GM21526 (cell line): Measurements from ENCODE around the gene KLLN.
"Not testable (repeated sequence)": the region's sequence is repeated elsewhere in the genome, so short reads cannot be mapped to it uniquely, and the experiment has no call there.

ENCODE experiments used
- ATAC-seq: cut with Tn5 transposase; IDR thresholded peaks from one replicate; pipeline ENCODE4 v1.9.1; 2021; ENCODE audit warnings: moderate library complexity; ENCODE audit not compliant: unreplicated experiment, low FRiP score

The KLLN gene

DNA sequence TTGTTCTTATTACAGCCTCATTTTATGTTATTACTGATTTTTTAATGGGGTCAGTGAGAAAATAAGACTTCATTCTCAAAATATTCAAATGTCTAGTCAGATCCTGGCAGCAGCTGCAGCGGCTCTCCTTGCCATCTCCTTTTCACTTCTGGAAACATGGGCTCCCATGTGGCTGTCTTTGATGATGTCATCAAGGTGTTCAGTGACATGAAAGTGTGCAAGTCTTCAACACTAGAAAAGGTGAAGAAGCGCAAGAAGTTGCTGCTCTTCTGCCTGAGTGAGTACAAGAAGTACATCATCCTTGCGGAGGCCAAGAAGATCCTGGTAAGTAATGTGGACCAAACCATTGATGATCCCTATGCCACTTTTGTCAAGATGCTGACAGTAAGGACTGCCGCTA is 19.6 kb downstream of the KLLN start:
- no peak for ATAC-seq

DNA sequence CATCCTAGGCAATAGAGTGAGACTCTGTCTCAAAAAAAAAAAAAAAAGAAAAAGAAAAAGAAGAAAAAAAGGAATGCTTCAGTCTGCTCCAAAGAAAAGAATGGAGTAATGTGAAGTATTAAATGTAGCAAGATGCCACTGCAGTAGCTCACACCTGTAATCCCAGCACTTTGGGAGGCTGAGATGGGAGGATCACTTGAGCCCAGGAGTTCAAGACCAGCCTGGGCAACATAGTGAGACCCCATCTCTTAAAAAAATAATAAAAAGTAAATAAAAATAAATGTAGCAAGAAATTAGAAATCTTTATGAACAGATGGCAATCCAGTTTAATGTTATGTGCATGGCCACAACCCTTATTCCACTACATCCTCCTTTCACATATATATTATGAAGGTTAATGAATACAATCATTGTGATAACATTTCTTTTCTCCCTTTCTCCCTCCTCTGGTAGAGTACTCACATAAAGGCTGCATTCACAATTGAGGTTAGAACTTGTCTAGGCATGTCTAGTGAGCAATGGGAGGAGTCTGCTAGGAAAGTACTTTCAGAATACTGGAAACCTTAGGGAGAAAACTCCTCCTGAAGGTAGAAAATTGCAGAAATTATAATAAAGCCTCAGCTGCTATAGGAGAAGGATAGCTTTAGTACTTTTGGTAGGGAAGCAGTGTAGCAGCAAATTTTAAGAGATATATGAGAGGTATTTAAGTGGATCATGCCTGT is 20.4 kb downstream of the KLLN start:
- no peak for ATAC-seq

DNA sequence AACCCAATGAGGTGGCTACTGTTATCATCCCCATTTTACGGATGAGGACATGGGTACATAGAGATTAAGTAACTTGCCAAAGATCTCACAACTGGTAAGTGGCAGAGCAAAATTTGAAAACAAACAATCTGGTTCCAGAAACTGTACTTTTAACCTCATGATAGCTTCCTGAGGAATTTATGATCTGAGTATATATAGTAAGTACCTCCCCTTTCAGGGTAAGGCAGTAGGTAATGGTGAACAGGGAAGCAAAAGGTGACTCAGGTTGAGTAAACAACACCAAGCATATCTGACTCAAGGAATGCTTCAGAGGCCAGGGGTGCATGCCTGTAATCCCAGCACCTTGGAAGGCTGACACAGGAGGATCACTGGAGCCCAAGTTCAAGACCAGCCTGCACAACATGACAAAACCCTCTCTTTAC is 21.1 kb downstream of the KLLN start:
- ATAC-seq = no peak

DNA sequence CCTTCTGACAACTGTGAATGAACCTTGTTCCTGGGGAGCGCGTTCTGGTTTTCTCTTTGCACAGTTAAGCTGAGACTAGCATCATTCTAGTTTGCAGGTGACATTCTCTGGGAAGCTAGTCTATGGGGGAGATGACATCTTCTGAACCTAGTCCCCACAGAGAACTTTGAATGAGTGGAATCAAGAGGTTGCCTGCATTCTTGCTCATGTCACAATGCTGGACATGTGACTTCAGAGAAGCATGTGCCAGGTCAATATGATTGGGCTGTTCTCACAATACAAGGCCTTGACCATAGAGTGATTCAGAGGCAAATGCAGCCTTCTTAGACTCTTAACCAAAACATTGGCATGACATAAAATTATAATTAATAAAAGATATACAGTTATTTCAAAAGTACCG is 22.1 kb downstream of the KLLN start:
- no peak for ATAC-seq

DNA sequence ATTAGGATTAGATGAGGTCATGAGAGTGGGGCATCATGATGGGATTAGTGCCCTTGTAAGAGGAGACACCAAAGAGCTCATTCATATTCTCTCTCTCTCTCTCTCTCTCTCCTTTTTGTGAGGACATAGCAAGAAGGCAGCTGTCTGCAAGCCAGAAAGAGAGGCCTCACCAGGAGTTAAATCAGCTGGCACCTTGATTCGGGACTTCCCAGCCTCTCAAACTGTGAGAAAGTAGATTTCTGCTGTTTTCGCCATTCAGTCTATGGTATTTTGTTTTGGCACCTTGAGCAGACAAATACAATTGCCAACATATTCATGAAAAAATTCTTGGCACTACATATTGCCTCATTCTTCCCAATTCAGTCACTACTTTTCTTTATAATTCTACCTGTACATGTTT is 24.7 kb downstream of the KLLN start:
- ATAC-seq = no peak

DNA sequence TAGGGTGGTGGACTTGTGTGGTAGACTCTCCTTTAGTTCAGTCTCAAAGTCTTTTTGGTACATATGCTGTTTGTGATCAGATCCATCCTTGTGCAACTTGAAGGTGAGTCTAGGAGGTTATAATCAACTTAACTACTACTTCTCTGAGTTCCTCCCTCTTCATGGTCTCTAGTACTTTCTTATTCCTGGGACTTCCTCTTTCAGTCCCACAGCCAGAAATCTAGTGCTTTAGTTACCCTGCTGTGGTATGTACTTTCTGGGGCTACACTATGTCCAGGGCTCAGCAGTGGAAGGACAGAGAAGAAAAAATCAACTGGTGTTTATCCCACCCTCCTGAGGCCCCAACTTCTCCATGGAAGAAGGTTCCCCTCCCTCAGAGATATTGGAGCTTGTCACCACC is 25.9 kb downstream of the KLLN start:
- no peak for ATAC-seq

DNA sequence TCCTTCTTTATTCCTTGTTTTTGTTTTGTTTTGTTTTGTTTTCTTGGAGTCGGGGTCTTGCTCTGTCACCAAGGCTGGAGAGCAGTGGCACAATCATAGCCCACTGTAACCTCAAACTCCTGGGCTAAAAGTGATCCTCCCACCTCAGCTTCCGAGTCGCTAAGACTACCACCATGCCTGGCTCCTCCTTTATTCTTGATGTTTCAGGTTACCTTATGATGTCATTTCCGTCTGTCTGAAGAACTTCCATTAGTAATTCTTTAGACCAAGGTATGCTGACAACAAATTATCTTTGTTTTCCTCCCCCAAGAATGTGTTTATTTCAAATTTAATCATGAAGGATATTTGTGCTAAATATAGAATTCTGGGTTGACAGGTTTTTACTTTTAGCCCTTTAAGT is 27.2 kb downstream of the KLLN start:
- ATAC-seq = no peak

DNA sequence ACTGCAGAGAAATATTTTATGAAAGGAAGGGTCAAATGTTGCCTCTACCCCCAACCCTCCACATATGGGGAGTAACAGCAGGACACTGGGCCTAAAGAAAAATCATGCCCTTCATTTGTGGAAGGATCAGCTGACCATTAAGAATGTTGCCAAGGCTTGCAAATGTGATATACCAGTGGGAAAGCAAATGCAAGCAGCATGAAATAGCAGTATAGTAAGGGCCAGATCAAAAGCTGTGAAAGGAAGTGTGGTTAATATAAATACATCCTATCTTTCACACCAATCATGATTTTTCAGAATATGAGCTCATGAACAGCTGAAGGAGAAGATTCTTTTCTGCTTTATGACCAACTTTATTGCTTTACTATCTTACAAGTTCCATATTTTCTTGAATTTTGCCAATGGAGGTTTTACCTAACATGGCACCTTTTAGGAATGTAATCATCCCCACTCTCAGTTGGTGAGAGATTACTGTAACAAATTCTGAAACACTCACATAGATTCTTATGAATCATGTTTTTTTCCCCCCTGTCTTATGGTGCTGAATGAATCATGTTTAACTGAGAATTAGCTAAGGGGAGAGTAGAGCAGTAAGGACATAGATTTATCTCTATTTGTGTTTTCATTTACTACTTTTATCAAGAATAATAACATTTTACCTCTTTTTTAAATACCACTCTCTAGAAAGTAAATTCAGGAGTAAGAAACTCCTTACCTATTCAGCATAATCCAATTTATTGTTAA is 33.2 kb downstream of the KLLN start:
- ATAC-seq = no peak

DNA sequence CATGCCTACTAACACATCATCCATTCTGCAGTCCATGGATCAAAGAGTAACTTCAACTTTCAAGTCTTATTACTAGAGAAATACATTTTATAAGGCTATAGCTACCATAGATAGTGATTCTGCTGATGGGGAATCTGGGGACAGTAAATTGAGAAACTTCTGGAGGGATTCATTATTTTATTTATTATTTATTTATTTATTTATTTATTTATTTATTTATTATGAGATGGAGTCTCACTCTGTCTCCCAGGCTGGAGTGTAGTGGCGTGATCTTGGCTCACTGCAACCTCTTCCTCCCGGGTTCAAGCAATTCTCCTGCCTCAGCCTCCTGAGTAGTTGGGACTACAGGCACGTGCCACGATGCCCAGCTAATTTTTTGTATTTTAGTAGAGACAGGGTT is 34.3 kb downstream of the KLLN start:
- not testable (repeated sequence) for ATAC-seq

DNA sequence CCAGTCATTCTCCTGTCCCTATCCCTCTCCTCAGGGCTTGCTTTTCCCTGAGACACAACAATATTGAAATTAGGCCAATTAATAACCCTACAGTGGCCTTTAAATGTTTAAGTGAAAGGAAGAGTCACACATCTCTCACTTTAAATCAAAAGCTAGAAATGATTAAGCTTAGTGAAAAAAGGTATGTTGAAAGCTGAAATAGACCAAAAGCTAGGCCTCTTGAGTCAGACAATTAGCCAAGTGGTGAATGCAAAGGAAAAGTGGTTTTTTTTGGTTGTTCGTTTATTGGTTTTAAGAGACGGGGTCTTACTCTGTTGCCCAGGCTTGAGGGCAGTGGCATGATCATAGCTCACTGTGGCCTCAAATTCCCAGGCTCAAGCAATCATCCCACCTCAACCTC is 35.7 kb downstream of the KLLN start:
- no peak for ATAC-seq

DNA sequence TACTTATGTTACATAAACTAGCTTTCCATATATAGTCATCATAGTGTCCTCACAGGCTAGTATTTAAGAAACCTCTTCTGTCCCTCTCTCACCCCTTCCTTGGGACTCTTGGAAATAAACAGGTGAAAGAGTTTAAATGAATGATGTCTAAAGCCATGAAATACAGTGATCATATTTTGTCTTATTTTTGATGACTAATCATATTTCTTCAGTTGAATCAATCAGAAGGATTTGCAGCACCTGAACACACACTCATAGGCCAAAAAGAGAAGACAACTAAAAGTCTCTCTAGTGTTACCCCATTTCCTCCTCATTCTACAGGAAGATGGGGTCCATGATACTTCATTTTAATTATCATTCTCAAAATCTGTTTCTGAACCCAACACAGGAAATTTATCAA is 36.7 kb downstream of the KLLN start:
- no peak for ATAC-seq

DNA sequence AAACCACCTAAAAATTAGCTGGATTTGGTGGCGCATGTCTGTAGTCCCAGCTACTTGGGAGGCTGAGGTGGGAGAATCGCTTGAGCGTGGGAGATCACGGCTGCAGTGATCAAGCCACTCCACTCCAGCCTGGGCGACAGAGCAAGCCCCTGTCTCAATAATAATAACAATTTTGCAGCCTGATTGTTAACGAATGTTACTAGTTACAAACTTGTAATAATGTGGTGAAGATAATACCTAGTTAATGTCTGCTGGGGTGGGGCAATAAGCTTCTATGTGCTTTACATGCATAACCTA is 44.1 kb downstream of the KLLN start:
- ATAC-seq = no peak

DNA sequence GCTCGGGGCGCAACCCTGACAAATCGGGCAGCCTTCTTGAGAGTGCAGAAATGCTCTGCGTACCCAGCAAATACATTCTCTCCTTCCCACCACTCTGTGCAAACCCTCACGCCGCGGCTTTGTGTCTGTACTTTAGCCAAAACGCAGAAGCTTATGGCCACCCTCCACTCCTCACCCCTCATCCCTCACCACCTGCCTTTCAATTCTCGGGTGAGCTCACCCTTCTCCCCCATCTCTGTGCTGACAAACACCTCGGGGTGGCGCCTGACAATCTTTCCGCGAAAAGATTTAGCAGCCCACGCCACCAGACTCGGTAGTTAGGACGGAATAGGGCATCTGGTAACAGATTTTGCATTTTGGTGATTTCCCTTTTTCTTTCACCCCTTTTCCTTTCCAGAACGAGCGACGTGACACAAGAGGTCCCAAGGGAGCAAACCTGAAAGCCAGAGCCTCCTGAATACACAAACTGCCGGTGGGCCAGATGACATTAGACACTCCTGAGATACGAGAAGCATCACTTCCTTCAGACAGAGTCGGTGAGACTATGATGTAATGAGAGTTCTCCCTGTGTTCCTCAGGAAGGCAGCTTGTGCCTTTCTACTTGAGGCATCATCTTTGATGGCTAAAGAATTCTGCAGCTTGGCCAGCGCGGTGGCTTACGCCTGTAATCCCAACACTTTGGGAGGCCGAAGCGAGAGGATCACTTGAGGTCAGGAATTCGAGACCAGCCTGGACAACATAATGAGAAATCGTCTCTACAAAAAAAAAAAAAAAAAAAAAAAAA is 44.6 kb downstream of the KLLN start:
- ATAC-seq = peak; percentile 45

DNA sequence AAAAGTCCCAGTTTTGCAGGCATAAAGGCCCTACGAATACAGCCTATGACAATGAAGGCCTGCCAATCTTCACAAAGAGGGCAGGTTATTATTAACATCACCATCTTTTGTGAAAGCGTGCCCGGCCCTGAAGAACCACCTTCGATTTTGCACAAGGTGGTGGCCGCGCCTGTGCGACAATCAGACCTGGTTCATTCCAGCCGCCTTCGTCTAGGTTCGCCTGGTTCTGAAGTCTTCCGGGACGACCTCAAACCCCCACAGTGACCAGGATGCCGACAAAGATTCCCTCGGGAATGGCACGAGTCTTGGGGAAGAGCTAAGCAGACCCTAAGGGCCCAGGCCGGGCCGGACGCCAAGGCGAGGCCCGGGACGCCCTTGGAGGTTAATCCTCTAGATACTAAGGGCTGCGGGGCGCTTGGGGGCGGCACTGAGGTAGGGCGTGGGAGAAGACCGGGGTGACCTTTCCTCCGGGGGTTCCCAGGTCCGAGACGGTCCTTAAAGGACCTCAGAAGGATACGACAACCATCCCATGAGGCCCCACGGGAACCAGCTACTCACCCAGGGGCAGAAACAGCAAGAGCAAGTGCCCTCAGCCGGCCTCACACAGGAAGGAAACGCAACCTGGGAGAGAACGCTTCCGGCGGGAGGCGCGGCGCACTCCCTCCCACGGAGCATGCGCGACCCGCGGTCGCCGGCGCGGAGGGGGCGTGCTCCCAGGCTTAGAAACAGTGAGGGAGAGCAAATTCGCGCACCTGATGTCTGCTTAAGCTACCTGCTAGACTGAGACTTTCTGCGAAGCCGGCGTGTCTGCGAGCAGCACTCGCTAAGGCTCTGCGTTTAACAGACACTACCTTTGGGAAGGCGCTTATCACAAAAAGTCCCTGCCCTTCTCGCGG is 45.5 kb downstream of the KLLN start, which contains the start of gene ATAD1:
Gene ATAD1 (minus strand): TSS at position 618 of the 896 bp plus-strand sequence. CDS start 3,627 bp downstream, outside the sequence.
- ATAC-seq = peak; percentile 73

DNA sequence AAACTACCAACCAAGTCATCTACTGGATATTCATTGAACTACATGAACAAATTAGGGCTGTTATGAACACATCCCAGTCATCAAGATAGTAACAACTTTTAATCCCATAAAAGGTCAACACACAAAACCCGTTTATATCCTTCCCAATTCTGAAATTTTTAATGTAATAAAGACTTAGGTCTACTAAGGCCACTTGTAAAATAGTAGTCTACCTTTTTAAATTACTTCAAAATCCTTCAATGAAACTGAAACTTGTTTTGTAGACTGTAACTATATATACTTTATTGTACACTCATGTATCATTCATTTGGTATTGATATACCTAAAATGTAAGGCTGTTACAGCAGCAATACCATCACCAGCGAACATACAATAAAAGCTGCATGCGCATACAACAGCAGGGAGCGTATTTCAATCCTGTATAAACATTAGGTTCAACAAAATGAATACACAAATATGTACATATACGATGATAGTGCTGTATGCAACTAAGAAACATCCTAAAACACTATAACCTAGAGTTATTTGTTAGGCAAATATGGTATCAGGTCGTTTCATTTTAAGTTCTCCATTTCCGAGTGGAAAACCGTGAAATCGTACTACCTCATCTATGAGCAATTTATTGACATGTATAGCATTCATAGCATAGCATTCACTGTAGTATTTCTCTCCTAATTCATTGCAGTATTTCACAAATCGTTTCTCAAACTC is 46.3 kb downstream of the KLLN start:
- ATAC-seq = no peak

DNA sequence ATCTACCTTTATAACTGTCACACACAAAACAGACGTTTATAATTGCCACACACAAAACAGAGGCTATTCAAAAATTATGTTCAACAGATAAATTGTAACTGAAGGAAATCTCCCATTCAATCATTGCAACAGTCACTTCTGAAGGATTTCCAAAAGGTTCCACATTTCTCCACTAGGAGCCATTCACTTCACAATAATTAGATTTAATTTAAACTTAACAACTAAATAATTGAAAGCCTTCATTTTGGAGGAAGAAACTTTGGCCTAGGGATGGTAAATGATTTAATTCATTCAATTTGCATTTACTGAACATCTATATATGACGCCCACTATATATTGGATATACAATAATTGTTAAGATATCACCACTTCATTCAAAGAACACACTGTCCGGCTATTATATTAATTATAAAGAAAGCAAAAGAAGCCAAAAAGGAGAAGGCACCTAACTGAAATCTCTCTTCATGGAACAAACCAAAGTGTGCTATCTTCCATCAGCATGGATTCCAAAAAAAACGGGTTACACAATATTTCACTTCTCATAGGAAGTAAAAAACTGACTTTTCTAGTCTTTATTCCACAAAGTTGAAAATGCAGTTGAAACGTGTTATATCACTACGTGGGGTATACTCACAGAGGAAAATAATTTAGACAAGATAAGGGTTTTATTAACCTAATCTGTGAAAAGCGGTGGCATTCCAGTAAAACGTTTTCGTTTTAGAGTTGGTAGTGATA is 47.0 kb downstream of the KLLN start:
- no peak for ATAC-seq
